DOHH2 (cell line): ENCODE results near the gene MMP14.
"Not testable (repeated sequence)": the region's sequence is repeated elsewhere in the genome, so short reads cannot be mapped to it uniquely, and the experiment has no call there.

Experiments used
- CTCF ChIP-seq: fragments of 200-600 bp; sonication (generic); IDR thresholded peaks from one replicate; pipeline ENCODE4 v1.5.1; 2014; ENCODE audit warnings: antibody characterized with exemption, mild to moderate bottlenecking, low read depth, low read length; ENCODE audit not compliant: poor library complexity, severe bottlenecking
- EZH2phosphoT487 ChIP-seq: fragments of 200-600 bp; sonication (generic); IDR thresholded peaks from 2 replicates; pipeline ENCODE4 v1.6.1; 2017; ENCODE audit warnings: borderline replicate concordance, mild to moderate bottlenecking, antibody characterized with exemption, low read length, moderate library complexity, mixed read lengths

GRCh38 chr14:22829076-22829660, 7.2 kb upstream of the MMP14 start:
- TF ChIP-seq CTCF, EZH2phosphoT487: not testable (repeated sequence)
